Mammary epithelial cell (primary cell): ENCODE results near the gene TRIM10.

Experiments
- CTCF ChIP-seq, 2 donors: IDR thresholded peaks in 1 of 2; conservative IDR thresholded peaks in 1 of 2; 2 replicates each; pipeline ENCODE4 v1.5.1; 2011 to 2012; ENCODE audit warnings: inconsistent platforms in 2 of 2, low read length in 2 of 2, mild to moderate bottlenecking in 2 of 2, control low read depth in 1 of 2, low read depth in 1 of 2; ENCODE audit not compliant: insufficient read depth in 1 of 2; ENCODE audit errors: extremely low read depth in 1 of 2
- EZH2 ChIP-seq: IDR thresholded peaks from 2 replicates; pipeline ENCODE4 v1.6.1; 2012; ENCODE audit warnings: low read length, inconsistent platforms, borderline replicate concordance

- no peak for TF ChIP-seq EZH2
- no peak for TF ChIP-seq CTCF (conservative IDR thresholded peaks at IDR 0.05 in 1 of 2, IDR thresholded peaks at IDR 0.05 in 1 of 2; ENCODE audit: extremely low read depth in 1 of 2, insufficient read depth in 1 of 2, low read depth in 1 of 2, low read length in 2 of 2)
Observed at GRCh38 chr6:30113841-30114240, 47.2 kb downstream of the TRIM10 start.
